Measurements from ENCODE around the gene PIK3R5.

PIK3R5 gene

DNA sequence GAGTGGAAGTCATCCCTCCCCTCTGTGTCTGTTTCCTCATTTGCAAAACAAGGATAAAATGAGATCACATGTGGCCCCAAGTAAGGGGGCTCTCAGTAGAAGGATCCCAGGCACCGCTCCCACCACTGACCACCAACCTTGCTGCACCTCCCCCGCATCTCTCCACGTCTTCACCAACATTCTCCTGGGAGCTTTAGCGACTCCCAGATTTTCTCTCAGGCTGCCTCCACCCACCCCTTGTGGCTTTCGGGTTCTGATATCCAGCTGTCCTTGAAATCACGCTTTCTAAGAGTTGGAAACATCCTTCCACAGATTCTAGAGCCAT, 39.4 kb upstream of the PIK3R5 start:
- Histone ChIP-seq H2AFZ (ENCODE audit: low read depth, low read length) (no peak overlapping the region), H3K36me3 (ENCODE audit: insufficient read depth, low read length) (no peaks in the 10 kb centered on the region), H3K4me2 (ENCODE audit: insufficient read depth, low read length) (no peak overlapping the region), H3K9me3 (ENCODE audit: insufficient read depth, low read length, severe bottlenecking) (peaks cover 2% of the 10 kb centered on the region), H3K4me1 (ENCODE audit: insufficient read depth, low read length) (no peaks in the 10 kb centered on the region), H3K79me2 (ENCODE audit: insufficient read depth, low read length) (no peaks in the 10 kb centered on the region), H3K4me3 (ENCODE audit: low read depth in 1 of 2, low read length in 2 of 2) (no peak overlapping the region), H3K9ac (ENCODE audit: low read depth, low read length) (no peak overlapping the region), H4K20me1 (ENCODE audit: insufficient read depth, low read length) (no peaks in the 10 kb centered on the region), H3K27ac (ENCODE audit: low read length) (no peak overlapping the region), H3K27me3 (ENCODE audit: insufficient read depth, low read length, poor library complexity) (peaks cover 5% of the 10 kb centered on the region)
- no peak for TF ChIP-seq EZH2 (IDR thresholded peaks at IDR 0.05; ENCODE audit: borderline replicate concordance, low read depth, low read length, severe bottlenecking)
- TF ChIP-seq, protein P1, sequence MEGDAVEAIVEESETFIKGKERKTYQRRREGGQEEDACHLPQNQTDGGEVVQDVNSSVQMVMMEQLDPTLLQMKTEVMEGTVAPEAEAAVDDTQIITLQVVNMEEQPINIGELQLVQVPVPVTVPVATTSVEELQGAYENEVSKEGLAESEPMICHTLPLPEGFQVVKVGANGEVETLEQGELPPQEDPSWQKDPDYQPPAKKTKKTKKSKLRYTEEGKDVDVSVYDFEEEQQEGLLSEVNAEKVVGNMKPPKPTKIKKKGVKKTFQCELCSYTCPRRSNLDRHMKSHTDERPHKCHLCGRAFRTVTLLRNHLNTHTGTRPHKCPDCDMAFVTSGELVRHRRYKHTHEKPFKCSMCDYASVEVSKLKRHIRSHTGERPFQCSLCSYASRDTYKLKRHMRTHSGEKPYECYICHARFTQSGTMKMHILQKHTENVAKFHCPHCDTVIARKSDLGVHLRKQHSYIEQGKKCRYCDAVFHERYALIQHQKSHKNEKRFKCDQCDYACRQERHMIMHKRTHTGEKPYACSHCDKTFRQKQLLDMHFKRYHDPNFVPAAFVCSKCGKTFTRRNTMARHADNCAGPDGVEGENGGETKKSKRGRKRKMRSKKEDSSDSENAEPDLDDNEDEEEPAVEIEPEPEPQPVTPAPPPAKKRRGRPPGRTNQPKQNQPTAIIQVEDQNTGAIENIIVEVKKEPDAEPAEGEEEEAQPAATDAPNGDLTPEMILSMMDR (IDR thresholded peaks at IDR 0.05; ENCODE audit: borderline replicate concordance, extremely low read depth, low read length, poor library complexity, severe bottlenecking) = no peak
- ATAC-seq (ENCODE audit: insufficient read depth, low read depth) (no peak), DNase-seq (no peak)

DNA sequence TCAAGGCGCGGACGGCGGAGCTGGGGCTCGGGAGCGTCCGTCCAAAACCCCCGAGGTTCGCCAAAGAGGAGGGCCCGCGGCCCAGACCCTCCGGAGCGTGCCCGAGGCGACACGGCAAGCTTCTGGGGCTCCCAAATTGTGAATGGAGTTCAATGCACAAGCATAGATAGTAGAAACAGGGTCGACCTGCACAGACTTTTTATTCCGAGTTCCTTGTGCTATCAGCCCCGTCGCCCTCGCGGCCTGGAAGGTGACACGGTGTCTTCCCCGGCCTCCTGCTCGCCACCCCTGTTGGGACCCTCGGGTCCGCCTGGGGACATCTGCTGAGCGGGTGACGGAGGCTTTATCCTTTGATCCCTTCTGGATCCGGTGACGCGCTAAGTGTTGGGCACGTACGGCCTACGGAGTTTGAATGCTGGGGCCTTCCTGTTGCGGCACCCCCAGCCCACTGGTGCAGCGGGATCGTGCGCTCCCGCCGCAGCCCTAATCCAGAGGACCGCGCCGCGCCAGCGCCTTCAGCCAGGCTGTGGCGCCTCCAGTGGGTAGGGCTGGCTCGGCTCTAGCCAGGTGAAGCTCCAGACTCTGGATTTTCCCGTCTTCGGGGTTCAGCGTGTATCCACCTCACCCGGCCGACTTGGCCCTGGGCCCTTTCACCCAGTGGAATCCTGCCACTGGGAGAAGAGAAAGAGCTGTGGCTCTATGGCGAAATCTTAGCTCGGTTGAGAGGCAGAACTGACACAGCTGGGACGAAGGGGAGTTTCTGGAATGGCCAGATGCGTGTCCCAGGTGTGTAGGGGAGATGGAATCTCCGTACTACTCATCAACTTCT, 38.8 kb upstream of the PIK3R5 start:
- peaks cover 4% of the 10 kb centered on the region for H3K27me3 ChIP-seq (ENCODE audit: insufficient read depth, low read length, poor library complexity)
- H2AFZ ChIP-seq (ENCODE audit: low read depth, low read length) = no peak overlapping the region
- TF ChIP-seq, protein P1 (IDR thresholded peaks at IDR 0.05; ENCODE audit: borderline replicate concordance, extremely low read depth, low read length, poor library complexity, severe bottlenecking) = no peak
- TF ChIP-seq EZH2 (IDR thresholded peaks at IDR 0.05; ENCODE audit: borderline replicate concordance, low read depth, low read length, severe bottlenecking) = no peak
- no peaks in the 10 kb centered on the region for H3K79me2 ChIP-seq (ENCODE audit: insufficient read depth, low read length)
- DNase-seq = no peak
- no peaks in the 10 kb centered on the region for H3K4me1 ChIP-seq (ENCODE audit: insufficient read depth, low read length)
- no peak overlapping the region for H3K4me2 ChIP-seq (ENCODE audit: insufficient read depth, low read length)
- H3K9ac ChIP-seq (ENCODE audit: low read depth, low read length) = no peak overlapping the region
- H3K36me3 ChIP-seq (ENCODE audit: insufficient read depth, low read length) = no peaks in the 10 kb centered on the region
- H3K4me3 ChIP-seq (ENCODE audit: low read depth in 1 of 2, low read length in 2 of 2) = no peak overlapping the region
- no peak for ATAC-seq (ENCODE audit: insufficient read depth, low read depth)
- no peak overlapping the region for H3K27ac ChIP-seq (ENCODE audit: low read length)
- H3K9me3 ChIP-seq (ENCODE audit: insufficient read depth, low read length, severe bottlenecking) = peaks cover 2% of the 10 kb centered on the region
- H4K20me1 ChIP-seq (ENCODE audit: insufficient read depth, low read length) = no peaks in the 10 kb centered on the region

DNA sequence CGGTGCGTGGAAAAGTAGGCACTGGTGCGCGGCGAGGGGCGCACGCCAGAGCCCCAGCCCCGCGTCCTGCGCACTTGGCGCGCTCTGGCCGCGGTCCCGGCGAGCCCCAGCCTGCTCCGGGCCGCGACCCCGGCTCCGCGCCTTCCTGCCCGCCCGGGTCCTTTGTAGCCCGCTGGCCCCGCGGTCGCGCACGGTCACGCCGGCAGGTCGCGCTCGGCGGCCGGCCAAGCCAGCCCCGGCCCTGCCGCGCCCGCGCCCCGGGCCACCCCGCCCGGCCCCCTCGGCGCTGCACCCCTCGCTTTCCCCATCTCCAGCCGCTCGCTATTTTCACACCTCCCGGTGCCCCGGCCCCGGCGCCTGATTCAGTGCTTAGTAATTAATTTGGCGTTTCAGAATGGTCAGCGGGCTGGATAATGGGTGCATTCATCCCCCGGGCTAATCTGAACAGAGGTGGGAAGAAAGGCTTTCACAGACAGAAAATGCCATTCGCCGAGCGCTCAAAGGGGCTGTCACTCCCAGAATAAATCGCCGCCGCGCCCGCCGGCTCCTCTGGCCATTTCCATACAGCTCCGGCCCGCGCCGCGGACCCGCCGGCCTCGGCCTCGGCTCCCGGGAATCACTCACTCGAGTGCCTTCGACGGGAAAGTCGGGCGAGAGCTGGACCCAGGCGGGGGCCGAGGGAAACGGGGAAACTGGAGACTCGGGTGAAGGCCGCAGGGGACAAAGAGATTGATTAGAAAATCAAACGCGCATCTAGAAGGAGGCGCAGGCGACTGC, 38.0 kb upstream of the PIK3R5 start:
- TF ChIP-seq EZH2 (IDR thresholded peaks at IDR 0.05; ENCODE audit: borderline replicate concordance, low read depth, low read length, severe bottlenecking) = no peak
- TF ChIP-seq, protein P1 (IDR thresholded peaks at IDR 0.05; ENCODE audit: borderline replicate concordance, extremely low read depth, low read length, poor library complexity, severe bottlenecking) = no peak
- Histone ChIP-seq H3K27ac (ENCODE audit: low read length) (no peak overlapping the region), H4K20me1 (ENCODE audit: insufficient read depth, low read length) (no peaks in the 10 kb centered on the region), H3K4me3 (ENCODE audit: low read depth in 1 of 2, low read length in 2 of 2) (no peak overlapping the region), H3K4me2 (ENCODE audit: insufficient read depth, low read length) (no peak overlapping the region), H2AFZ (ENCODE audit: low read depth, low read length) (no peak overlapping the region), H3K9ac (ENCODE audit: low read depth, low read length) (no peak overlapping the region), H3K36me3 (ENCODE audit: insufficient read depth, low read length) (no peaks in the 10 kb centered on the region), H3K9me3 (ENCODE audit: insufficient read depth, low read length, severe bottlenecking) (peaks cover 2% of the 10 kb centered on the region), H3K4me1 (ENCODE audit: insufficient read depth, low read length) (no peaks in the 10 kb centered on the region), H3K27me3 (ENCODE audit: insufficient read depth, low read length, poor library complexity) (no peaks in the 10 kb centered on the region), H3K79me2 (ENCODE audit: insufficient read depth, low read length) (no peaks in the 10 kb centered on the region)
- ATAC-seq (ENCODE audit: insufficient read depth, low read depth) (no peak), DNase-seq (no peak)

Measured in DND-41 (cell line).